Stomach (tissue), 9 donors: ENCODE results near the gene FXYD4. TPM values are rescaled to one million over a fixed set of nuclear protein-coding genes. Genes with fewer than 3 reads are reported as not detected.
A peak's percentile ranks its signal among the peaks of the same experiment; 100 is the strongest.

ENCODE experiments used
- DNase-seq, 2 donors: peaks; one replicate each; pipeline versions ENCODE4 v3.0.0 to v3.0.0-alpha.2; 2013 to 2019
- H3K27ac ChIP-seq, 5 donors: fragments of 200-600 bp in 4 of 5; sonication (generic) in 4 of 5; one replicate each; pipeline ENCODE4 v1.5.1; 2013 to 2019; ENCODE audit warnings: mild to moderate bottlenecking in 1 of 5, moderate library complexity in 1 of 5
- H3K27me3 ChIP-seq, 3 donors: fragments of 200-600 bp; sonication (generic); one replicate each; pipeline ENCODE4 v1.5.1; 2017 to 2019; ENCODE audit warnings: mixed run types in 1 of 3
- H3K36me3 ChIP-seq, 4 donors: fragments of 200-600 bp; sonication (generic); 1 replicate in 3 of 4; 2 replicates in 1 of 4; pipeline ENCODE4 v1.5.1; 2016 to 2019
- H3K4me1 ChIP-seq, 4 donors: fragments of 200-600 bp; sonication (generic); one replicate each; pipeline ENCODE4 v1.5.1; 2016 to 2019
- H3K4me3 ChIP-seq, 4 donors: fragments of 200-600 bp; sonication (generic) in 3 of 4; one replicate each; pipeline ENCODE4 v1.5.1; 2016 to 2019; ENCODE audit warnings: mild to moderate bottlenecking in 1 of 4
- H3K9me3 ChIP-seq, 4 donors: fragments of 200-600 bp; sonication (generic); one replicate each; pipeline ENCODE4 v1.5.1; 2016 to 2019
- CTCF ChIP-seq, 7 experiments: fragments of 450-650 bp in 4 of 7; fragments of 200-600 bp in 3 of 7; sonication (generic) in 3 of 7; IDR thresholded peaks; one replicate each; pipeline ENCODE4 v1.5.1; 2016 to 2019; ENCODE audit warnings: antibody characterized with exemption in 7 of 7, control low read depth in 2 of 7, mild to moderate bottlenecking in 1 of 7
- EP300 ChIP-seq: sonication (generic); formaldehyde crosslinking; IDR thresholded peaks from one replicate; pipeline ENCODE4 v1.6.1; 2017; ENCODE audit warnings: antibody characterized with exemption
- POLR2A ChIP-seq, 4 donors: fragments of 450-650 bp; IDR thresholded peaks; one replicate each; pipeline ENCODE4 v1.6.1; 2016; ENCODE audit warnings: antibody characterized with exemption in 4 of 4, control low read depth in 2 of 4, mild to moderate bottlenecking in 1 of 4, moderate library complexity in 1 of 4
- POLR2AphosphoS5 ChIP-seq, 3 donors: sonication (generic); formaldehyde crosslinking; IDR thresholded peaks; one replicate each; pipeline ENCODE4 v1.6.1; 2016; ENCODE audit warnings: antibody characterized with exemption in 3 of 3
- WGBS, 5 donors: extraction: QIAGEN DNeasy Blood & Tissue Kit in 3 of 5; methylation state at CpG; one replicate each; pipeline versions ENCODE4 v1.1.5 to v1.1.7; 2013 to 2018; 5-methylcytosine and 5-hydroxymethylcytosine counted together
- intact Hi-C: fragments of 100-400 bp; cut with DNase I; formaldehyde crosslinking; loops from one replicate; pipeline ENCODE4 v1.15.1; 2023; ENCODE audit warnings: low total_unique reads
- polyA plus RNA-seq, 3 donors: library from polyadenylated mRNA; stranded (reverse); fragments of 200-250 nt; gene quantifications; one replicate each; pipeline ENCODE4 v1.2.3, GENCODE V29; 2013
- total RNA-seq, 5 donors: library from RNA; depleted of rRNA; stranded (reverse); fragments of >200 nt; gene quantifications; one replicate each; pipeline versions ENCODE4 v1.1.0 to v1.2.3, GENCODE V29; 2014 to 2016
- donor health status: healthy with polysubstance abuse.
- donor health status: Bipolar disorder and iron deficiency.
- donor health status: healthy.

FXYD4 gene
- total and polyA plus RNA-seq, 8 donors: 2.8 to 7.3 (median 6.0) TPM; not detected in 5

- H3K27ac ChIP-seq: peak overlapping the region; percentile 99 to 100 (median 100)
- H3K4me3 ChIP-seq: peak overlapping the region; percentile 69 to 91 (median 78)
- TF ChIP-seq CTCF (IDR thresholded peaks at IDR 0.05) (no peak), POLR2AphosphoS5 (IDR thresholded peaks at IDR 0.05) (peak in 1 of 3 donors; percentile 31)
- H3K9me3 ChIP-seq: no peaks in the 10 kb centered on the region
- peaks cover 0 to 4% (median 0%) of the 10 kb centered on the region in 4 donors for H3K36me3 ChIP-seq
- no peaks in the 10 kb centered on the region for H3K27me3 ChIP-seq
- peak; percentile 66 to 85 for DNase-seq
- WGBS, 5 donors: 0 to 1% (median 1%) methylated on average over 42 to 59 of the region's 59 CpGs
- intact Hi-C loops: no loop called here
- peaks cover 42 to 58% (median 49%) of the 10 kb centered on the region in 4 donors for H3K4me1 ChIP-seq
Measured at GRCh38 chr10:43407148-43407575, 35.7 kb downstream of the FXYD4 start.

GRCh38 chr10:43407576-43408330 is 36.3 kb downstream of the FXYD4 start:
- DNase-seq: peak; percentile 94 to 97
- H3K27me3 ChIP-seq: no peaks in the 10 kb centered on the region
- H3K9me3 ChIP-seq: no peaks in the 10 kb centered on the region
- intact Hi-C loops: no loop called here
- peaks cover 0 to 3% (median 0%) of the 10 kb centered on the region in 4 donors for H3K36me3 ChIP-seq
- peak overlapping the region; percentile 99 to 100 (median 100) for H3K27ac ChIP-seq
- H3K4me3 ChIP-seq: peak overlapping the region; percentile 69 to 91 (median 78)
- WGBS, 5 donors: 0 to 1% (median 1%) methylated on average over 55 to 56 of the region's 56 CpGs
- H3K4me1 ChIP-seq: peaks cover 36 to 52% (median 44%) of the 10 kb centered on the region in 4 donors
- TF ChIP-seq CTCF (IDR thresholded peaks at IDR 0.05) (peak in 4 of 7 experiments; percentile 21 to 49 (median 38)), POLR2A (IDR thresholded peaks at IDR 0.05) (no peak), EP300 (no peak), POLR2AphosphoS5 (IDR thresholded peaks at IDR 0.05) (peak; percentile 87 to 98 (median 95))

- H3K9me3 ChIP-seq: no peaks in the 10 kb centered on the region
- intact Hi-C loops: no loop called here
- 0 to 1% (median 1%) methylated on average over 16 to 31 of the region's 31 CpGs for WGBS, 5 donors
- peak overlapping the region; percentile 99 to 100 (median 100) for H3K27ac ChIP-seq
- no peaks in the 10 kb centered on the region for H3K36me3 ChIP-seq
- TF ChIP-seq POLR2A (IDR thresholded peaks at IDR 0.05) (no peak), CTCF (IDR thresholded peaks at IDR 0.05) (peak in 2 of 7 experiments; percentile 1 to 5)
- no peak for DNase-seq
- peak overlapping the region; percentile 69 to 91 (median 78) for H3K4me3 ChIP-seq
- no peaks in the 10 kb centered on the region for H3K27me3 ChIP-seq
- H3K4me1 ChIP-seq: peaks cover 30 to 46% (median 38%) of the 10 kb centered on the region in 4 donors
Measured at GRCh38 chr10:43408331-43408709, 36.9 kb downstream of the FXYD4 start.

- TF ChIP-seq POLR2AphosphoS5 (IDR thresholded peaks at IDR 0.05) (peak; percentile 98 to 99 (median 98)), EP300 (no peak), POLR2A (IDR thresholded peaks at IDR 0.05) (peak in 2 of 4 donors; percentile 82 to 92), CTCF (IDR thresholded peaks at IDR 0.05) (no peak)
- intact Hi-C loops: no loop called here
- 0 to 1% (median 0%) methylated on average over 34 to 68 of the region's 68 CpGs for WGBS, 5 donors
- peaks cover 25 to 41% (median 33%) of the 10 kb centered on the region in 4 donors for H3K4me1 ChIP-seq
- H3K4me3 ChIP-seq: peak within 1 kb of the TSS; percentile 69 to 91 (median 78)
- no peaks in the 10 kb centered on the region for H3K27me3 ChIP-seq
- H3K27ac ChIP-seq: peak within 1 kb of the TSS; percentile 99 to 100 (median 100)
- H3K9me3 ChIP-seq: no peaks in the 10 kb centered on the region
- peak; percentile 95 to 99 for DNase-seq
- no peaks in the 10 kb centered on the region for H3K36me3 ChIP-seq
Measured at GRCh38 chr10:43408710-43409384, 37.4 kb downstream of the FXYD4 start, which contains the start of gene HNRNPF. Gene HNRNPF, minus strand, starts transcription at chr10:43409186. Its CDS starts 21,302 bp downstream, at chr10:43387884.
